Stimulated activated naive B cell treated with anti-CD40 and anti-IgM and Interleukin-4, amounts not matched to agents 10 μg/mL and 1 μg/mL and 100 μg/mL, for 72 hours (primary cell): Measurements from ENCODE around the gene SLC44A5.
"Not testable (repeated sequence)": the region's sequence is repeated elsewhere in the genome, so short reads cannot be mapped to it uniquely, and the experiment has no call there.

Experiments
- ATAC-seq, 2 donors: fragments of 150-1000 bp; cut with Tn5 transposase; replicated peaks; 2 replicates each; pipeline ENCODE4 v1.10.0; 2021; ENCODE audit warnings: moderate library complexity in 1 of 2
- DNase-seq: peaks from one replicate; pipeline ENCODE4 v3.0.0; 2021
- H3K27ac Mint-ChIP-seq: one replicate; pipeline ENCODE4 v1.8.0; 2022; ENCODE audit warnings: mild to moderate bottlenecking, mixed read lengths
- H3K27me3 Mint-ChIP-seq, 2 donors: one replicate each; pipeline ENCODE4 v1.8.0; 2022; ENCODE audit warnings: mixed read lengths in 2 of 2
- H3K36me3 Mint-ChIP-seq, 2 donors: one replicate each; pipeline ENCODE4 v1.8.0; 2022; ENCODE audit warnings: mixed read lengths in 2 of 2, mild to moderate bottlenecking in 1 of 2
- H3K4me1 Mint-ChIP-seq, 2 donors: one replicate each; pipeline ENCODE4 v1.8.0; 2022; ENCODE audit warnings: mixed read lengths in 2 of 2, mild to moderate bottlenecking in 1 of 2
- H3K4me3 Mint-ChIP-seq, 2 donors: one replicate each; pipeline ENCODE4 v1.8.0; 2022; ENCODE audit warnings: mild to moderate bottlenecking in 2 of 2, mixed read lengths in 2 of 2, moderate library complexity in 1 of 2
- H3K9me3 Mint-ChIP-seq, 2 donors: one replicate each; pipeline ENCODE4 v1.8.0; 2022; ENCODE audit warnings: mixed read lengths in 2 of 2, mild to moderate bottlenecking in 1 of 2

SLC44A5 gene

DNA sequence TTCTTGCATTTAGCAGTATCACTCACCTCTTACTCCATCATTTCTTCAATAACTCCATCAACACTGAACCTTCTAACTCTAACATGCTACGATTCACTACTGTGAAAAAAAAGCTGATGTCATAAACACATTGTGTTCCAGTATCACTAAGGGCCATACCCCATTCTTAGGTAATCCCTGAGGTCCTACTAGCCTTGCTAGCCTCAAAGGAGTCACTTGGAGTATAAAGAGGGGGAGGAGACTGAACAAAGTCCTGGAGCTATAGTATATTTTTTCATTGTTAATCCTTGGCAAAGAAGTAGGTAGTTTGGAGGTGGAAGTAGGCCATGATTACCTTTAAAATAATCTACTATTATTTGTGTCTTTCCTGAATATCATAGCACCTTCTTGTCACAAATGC lies at the start of gene SLC44A5:
SLC44A5 (minus strand) TSS at position 101 of the 400 bp plus-strand sequence. CDS start 69,667 bp downstream, outside the sequence.
- peaks cover 7 to 14% of the 10 kb centered on the region in 2 donors for H3K9me3 Mint-ChIP-seq
- no peak for ATAC-seq
- no peak within 1 kb of the TSS for H3K4me3 Mint-ChIP-seq
- H3K4me1 Mint-ChIP-seq: peaks cover 11 to 13% of the 10 kb centered on the region in 2 donors
- H3K27me3 Mint-ChIP-seq: peaks cover 42 to 52% of the 10 kb centered on the region in 2 donors
- H3K36me3 Mint-ChIP-seq: no peaks in the 10 kb centered on the region
- DNase-seq: no peak
- H3K27ac Mint-ChIP-seq: no peak within 1 kb of the TSS

DNA sequence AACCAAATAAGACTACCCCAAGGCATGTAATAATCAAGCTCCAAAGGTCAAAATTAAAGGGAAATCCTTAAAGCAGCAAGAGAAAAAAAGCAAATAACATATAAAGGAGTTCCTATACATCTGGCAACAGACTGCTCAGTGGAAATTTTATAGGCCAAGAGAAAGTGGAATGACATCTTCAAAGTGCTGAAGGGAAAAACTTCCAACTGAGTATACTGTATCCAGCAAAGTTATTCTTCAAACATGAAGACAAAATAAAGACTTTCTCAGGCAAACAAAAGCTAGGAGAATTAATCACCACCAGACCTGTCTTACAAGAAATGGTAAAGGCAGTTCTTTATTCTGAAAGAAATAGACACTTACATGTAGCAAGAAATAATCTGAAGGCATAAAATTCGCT lies 45.0 kb upstream of the SLC44A5 start:
- Mint-ChIP-seq H3K27ac (no peak overlapping the region), H3K9me3 (peaks cover 11 to 12% of the 10 kb centered on the region in 2 donors), H3K4me3 (no peak overlapping the region), H3K27me3 (peaks cover 7 to 23% of the 10 kb centered on the region in 2 donors), H3K36me3 (no peaks in the 10 kb centered on the region), H3K4me1 (no peaks in the 10 kb centered on the region)
- no peak for ATAC-seq
- no peak for DNase-seq

DNA sequence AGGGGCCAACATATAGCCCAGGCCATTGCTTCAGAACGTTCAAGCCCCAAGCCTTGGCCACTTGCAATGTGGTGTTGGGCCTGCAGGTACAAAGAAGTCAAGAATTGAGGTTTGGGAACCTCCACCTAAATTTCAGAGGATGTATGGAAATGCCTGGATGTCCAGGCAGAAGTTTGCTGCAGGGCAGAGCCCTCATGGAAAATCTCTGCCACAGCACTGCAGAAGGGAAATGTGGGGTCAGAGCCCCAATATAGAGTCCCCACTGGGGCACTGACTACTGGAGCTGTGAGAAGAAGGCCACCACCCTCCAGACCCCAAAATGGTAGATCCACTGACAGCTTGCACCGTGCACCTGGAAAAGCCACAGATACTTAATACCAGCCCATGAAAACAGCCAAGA lies 36.3 kb upstream of the SLC44A5 start:
- not testable (repeated sequence) for H3K27ac Mint-ChIP-seq, H3K9me3 Mint-ChIP-seq, ATAC-seq, H3K4me1 Mint-ChIP-seq, H3K27me3 Mint-ChIP-seq, H3K4me3 Mint-ChIP-seq, DNase-seq, H3K36me3 Mint-ChIP-seq

DNA sequence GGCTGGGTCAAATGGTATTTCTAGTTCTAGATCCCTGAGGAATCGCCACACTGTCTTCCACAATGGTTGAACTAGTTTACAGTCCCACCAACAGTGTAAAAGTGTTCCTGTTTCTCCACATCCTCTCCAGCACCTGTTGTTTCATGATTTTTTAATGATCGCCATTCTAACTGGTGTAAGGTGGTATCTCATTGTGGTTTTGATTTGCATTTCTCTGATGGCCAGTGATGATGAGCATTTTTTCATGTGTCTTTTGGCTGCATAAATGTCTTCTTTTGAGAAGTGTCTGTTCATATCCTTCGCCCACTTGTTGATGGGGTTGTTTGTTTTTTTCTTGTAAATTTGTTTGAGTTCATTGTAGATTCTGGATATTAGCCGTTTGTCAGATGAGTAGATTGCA lies 34.2 kb upstream of the SLC44A5 start:
- ATAC-seq, H3K27ac Mint-ChIP-seq, H3K36me3 Mint-ChIP-seq, H3K27me3 Mint-ChIP-seq, H3K4me3 Mint-ChIP-seq, H3K9me3 Mint-ChIP-seq, H3K4me1 Mint-ChIP-seq, DNase-seq: not testable (repeated sequence)

DNA sequence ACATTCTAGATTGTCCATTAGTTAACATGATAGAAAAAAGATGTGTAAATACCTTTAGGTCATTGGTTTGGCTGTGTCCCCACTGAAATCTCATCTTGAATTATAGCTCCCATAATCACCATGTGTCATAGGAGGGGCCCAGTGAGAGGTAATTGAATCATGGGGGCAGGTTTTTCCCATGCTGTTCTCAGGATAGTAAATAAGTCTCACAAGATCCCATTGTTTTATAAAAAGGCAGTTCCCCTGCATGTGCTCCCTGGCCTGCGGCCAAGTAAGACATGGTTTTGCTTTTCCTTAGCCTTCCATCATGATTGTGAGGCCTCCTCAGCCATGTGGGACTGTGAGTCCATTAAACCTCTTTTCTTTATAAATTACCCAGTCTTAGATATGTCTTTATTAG lies 32.5 kb upstream of the SLC44A5 start:
- DNase-seq (no peak), ATAC-seq (no peak)
- Mint-ChIP-seq H3K4me1 (no peaks in the 10 kb centered on the region), H3K27ac (no peak overlapping the region), H3K27me3 (peaks cover 0 to 5% of the 10 kb centered on the region in 2 donors), H3K9me3 (peaks cover 3 to 4% of the 10 kb centered on the region in 2 donors), H3K4me3 (no peak overlapping the region), H3K36me3 (no peaks in the 10 kb centered on the region)

DNA sequence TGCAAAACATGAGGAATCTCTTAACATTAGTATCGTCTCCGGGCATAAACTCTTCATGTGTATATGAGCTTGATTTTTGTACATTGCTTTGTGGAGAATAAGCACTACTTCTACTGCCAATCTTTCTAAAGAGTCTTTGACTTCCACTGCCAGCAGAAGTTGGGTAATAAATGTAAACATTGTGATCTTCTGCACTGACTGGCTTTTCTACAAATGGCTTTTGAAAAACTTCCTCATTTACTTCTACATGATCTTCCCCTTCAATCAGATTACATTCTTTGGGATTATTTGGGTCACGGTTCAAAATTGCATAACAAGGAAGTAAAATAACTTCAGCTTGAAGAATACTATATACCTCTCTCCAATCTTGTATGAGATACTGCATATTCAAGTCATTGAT lies 30.4 kb upstream of the SLC44A5 start:
- no peak overlapping the region for H3K4me3 Mint-ChIP-seq
- H3K9me3 Mint-ChIP-seq: no peaks in the 10 kb centered on the region
- no peak for DNase-seq
- H3K27me3 Mint-ChIP-seq: peaks cover 0 to 5% of the 10 kb centered on the region in 2 donors
- H3K36me3 Mint-ChIP-seq: no peaks in the 10 kb centered on the region
- ATAC-seq: no peak
- H3K27ac Mint-ChIP-seq: no peak overlapping the region
- H3K4me1 Mint-ChIP-seq: no peaks in the 10 kb centered on the region

DNA sequence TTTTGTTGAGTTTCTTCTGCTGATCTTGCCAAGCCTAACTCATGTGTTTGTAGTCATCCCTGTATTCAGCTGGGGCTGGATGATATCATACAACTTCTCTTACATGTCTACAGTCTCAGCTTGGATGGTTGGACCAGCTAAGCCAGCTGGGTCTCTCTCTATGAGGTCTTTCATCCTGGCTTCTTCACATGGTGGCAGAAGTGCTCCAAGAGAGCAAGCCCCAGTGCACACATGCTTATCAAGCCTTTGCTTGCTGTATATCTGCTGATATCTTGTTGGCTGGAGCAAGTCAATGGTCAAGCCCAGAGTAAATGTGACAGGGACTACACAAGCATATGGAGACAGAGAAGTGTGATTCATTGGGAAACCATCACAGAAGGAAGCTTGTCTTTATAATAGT lies 29.2 kb upstream of the SLC44A5 start:
- H3K27ac Mint-ChIP-seq: no peak overlapping the region
- no peak overlapping the region for H3K4me3 Mint-ChIP-seq
- H3K36me3 Mint-ChIP-seq: no peaks in the 10 kb centered on the region
- no peaks in the 10 kb centered on the region for H3K4me1 Mint-ChIP-seq
- no peaks in the 10 kb centered on the region for H3K9me3 Mint-ChIP-seq
- ATAC-seq (no peak), DNase-seq (no peak)
- peaks cover 0 to 5% of the 10 kb centered on the region in 2 donors for H3K27me3 Mint-ChIP-seq

DNA sequence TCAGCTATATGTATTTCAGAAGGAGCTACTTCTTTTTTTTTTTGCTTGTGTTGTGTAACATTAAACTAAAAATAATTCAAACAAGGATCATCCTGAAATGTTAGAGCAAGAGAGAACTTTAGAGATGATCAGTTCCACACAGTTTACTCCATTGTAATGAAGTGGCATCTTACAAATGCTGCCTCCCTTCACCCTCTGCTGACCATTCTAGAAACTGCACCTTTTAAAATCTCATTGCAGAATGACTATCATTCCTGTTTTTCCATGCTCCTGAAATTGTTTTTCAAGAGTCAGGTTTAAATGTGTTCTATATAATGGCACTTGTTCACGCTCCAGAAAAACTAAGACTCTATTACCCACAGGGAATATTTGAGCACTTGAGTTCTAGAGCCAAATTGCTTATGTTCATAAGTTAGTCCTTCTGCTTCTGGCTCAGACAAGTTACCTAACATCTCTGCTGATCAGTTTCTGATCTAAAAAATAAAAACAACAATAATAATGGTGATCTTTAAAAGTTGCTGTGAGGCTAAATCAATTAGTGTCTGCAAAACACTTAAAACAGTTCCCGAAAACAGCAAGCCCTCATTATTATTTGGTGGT lies 21.5 kb upstream of the SLC44A5 start:
- ATAC-seq: peak; percentile 50 to 56
- no peak overlapping the region for H3K27ac Mint-ChIP-seq
- H3K9me3 Mint-ChIP-seq: no peaks in the 10 kb centered on the region

DNA sequence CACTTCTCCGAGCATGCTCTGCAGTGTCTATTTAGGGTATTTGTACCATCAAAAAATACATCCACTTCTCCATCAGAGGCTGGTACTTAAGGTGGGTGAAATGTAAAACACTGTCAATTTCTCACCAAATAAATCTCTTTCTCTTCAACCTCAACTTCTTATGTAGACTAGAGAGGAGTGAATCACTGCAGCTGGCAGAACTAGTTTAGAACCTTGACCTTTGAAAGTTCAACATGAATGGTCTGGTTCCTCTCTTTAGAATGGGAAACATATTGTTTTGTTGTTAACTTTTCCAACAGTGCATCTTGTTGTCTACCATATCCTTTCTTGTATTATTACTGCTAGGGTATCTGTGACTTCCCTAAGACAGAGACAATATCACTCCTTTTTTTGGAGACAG lies 20.1 kb upstream of the SLC44A5 start:
- no peak overlapping the region for H3K27ac Mint-ChIP-seq
- H3K4me3 Mint-ChIP-seq: no peak overlapping the region
- H3K4me1 Mint-ChIP-seq: no peaks in the 10 kb centered on the region
- ATAC-seq (no peak), DNase-seq (no peak)
- H3K36me3 Mint-ChIP-seq: no peaks in the 10 kb centered on the region
- H3K27me3 Mint-ChIP-seq: peaks cover 13 to 14% of the 10 kb centered on the region in 2 donors
- no peaks in the 10 kb centered on the region for H3K9me3 Mint-ChIP-seq

More for the DNA sequence above, 21.5 kb upstream of the SLC44A5 start:
- H3K4me3 Mint-ChIP-seq: no peak overlapping the region
- peaks cover 5 to 13% of the 10 kb centered on the region in 2 donors for H3K27me3 Mint-ChIP-seq
- H3K4me1 Mint-ChIP-seq: no peaks in the 10 kb centered on the region
- DNase-seq: no peak
- no peaks in the 10 kb centered on the region for H3K36me3 Mint-ChIP-seq

DNA sequence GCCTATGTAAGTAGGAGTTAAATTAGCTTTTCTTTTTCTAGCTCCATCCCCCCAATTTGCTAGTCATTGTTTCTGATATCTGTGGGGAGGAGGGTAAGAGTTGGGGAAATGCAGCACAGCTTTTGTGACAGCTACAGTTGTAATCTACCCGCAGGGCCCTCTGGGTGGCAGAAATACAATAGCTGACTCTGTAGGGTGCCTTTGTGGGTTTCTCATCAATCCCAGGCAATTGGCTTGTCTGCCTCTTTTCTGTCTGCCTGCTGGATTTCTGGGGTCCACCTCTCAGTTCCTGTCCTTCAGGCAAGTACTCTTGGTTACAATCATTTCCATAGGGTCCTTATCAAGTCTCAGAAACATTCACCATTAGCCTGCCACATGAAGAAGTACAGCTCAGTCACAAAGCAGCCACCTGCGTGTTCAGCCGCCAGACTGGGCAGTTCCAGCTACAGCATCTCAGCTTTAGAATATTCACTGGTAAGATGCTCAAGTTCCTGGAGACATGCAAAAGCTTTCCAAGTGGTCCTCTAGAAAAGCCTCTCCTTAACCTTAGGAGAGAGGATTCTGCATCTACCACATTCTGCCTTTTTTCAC lies 19.2 kb upstream of the SLC44A5 start:
- no peak overlapping the region for H3K4me3 Mint-ChIP-seq

DNA sequence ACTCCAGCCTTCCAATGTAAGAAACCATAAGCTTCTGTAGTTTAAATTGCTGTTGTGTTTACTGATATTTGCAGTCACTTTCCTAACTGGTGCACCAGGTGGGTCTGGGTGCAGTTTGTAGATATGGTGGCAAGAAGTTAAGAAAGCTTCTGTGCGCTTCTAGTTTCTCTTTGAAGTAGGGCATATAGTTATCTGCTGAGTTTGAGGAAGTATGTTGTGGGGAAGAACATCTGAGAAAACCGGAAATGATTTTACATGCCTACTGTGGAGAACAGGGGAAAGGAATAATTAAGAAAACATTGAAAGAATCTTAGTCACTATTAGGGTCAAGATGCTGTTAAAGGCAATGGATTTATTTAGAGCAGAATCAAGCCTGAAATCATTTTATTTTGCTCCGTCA lies 14.9 kb upstream of the SLC44A5 start:
- no peak overlapping the region for H3K27ac Mint-ChIP-seq
- no peak overlapping the region for H3K4me3 Mint-ChIP-seq
- H3K9me3 Mint-ChIP-seq: no peaks in the 10 kb centered on the region
- peaks cover 2 to 14% of the 10 kb centered on the region in 2 donors for H3K27me3 Mint-ChIP-seq
- ATAC-seq (no peak), DNase-seq (no peak)
- H3K36me3 Mint-ChIP-seq: no peaks in the 10 kb centered on the region
- no peaks in the 10 kb centered on the region for H3K4me1 Mint-ChIP-seq

More for the DNA sequence above, 19.2 kb upstream of the SLC44A5 start:
- no peak for ATAC-seq
- H3K9me3 Mint-ChIP-seq: no peaks in the 10 kb centered on the region
- no peaks in the 10 kb centered on the region for H3K4me1 Mint-ChIP-seq
- H3K27ac Mint-ChIP-seq: no peak overlapping the region
- no peaks in the 10 kb centered on the region for H3K36me3 Mint-ChIP-seq
- DNase-seq: no peak
- H3K27me3 Mint-ChIP-seq: peaks cover 13 to 14% of the 10 kb centered on the region in 2 donors

DNA sequence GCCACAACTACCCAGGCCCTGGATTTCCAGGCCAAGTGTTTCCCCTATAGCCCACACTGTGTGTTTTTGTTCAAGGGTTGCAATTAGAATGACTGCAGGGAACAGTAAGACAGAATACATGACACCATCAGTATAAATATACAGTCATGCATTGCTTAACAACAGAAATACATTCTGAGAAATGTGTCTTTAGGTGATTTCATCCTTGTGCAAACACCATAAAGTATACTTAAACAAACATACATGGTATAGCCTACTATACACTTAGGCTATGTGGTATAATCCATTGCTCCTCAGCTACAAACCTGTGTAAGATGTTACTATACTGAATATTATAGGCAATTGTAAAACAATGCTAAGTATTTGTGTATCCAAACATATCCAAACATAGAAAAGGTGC lies 7.5 kb upstream of the SLC44A5 start:
- H3K9me3 Mint-ChIP-seq: peaks cover 0 to 3% of the 10 kb centered on the region in 2 donors
- DNase-seq (no peak), ATAC-seq (no peak)
- peaks cover 45 to 67% of the 10 kb centered on the region in 2 donors for H3K27me3 Mint-ChIP-seq
- no peak overlapping the region for H3K4me3 Mint-ChIP-seq
- H3K4me1 Mint-ChIP-seq: peaks cover 16 to 22% of the 10 kb centered on the region in 2 donors
- no peak overlapping the region for H3K27ac Mint-ChIP-seq
- H3K36me3 Mint-ChIP-seq: no peaks in the 10 kb centered on the region

DNA sequence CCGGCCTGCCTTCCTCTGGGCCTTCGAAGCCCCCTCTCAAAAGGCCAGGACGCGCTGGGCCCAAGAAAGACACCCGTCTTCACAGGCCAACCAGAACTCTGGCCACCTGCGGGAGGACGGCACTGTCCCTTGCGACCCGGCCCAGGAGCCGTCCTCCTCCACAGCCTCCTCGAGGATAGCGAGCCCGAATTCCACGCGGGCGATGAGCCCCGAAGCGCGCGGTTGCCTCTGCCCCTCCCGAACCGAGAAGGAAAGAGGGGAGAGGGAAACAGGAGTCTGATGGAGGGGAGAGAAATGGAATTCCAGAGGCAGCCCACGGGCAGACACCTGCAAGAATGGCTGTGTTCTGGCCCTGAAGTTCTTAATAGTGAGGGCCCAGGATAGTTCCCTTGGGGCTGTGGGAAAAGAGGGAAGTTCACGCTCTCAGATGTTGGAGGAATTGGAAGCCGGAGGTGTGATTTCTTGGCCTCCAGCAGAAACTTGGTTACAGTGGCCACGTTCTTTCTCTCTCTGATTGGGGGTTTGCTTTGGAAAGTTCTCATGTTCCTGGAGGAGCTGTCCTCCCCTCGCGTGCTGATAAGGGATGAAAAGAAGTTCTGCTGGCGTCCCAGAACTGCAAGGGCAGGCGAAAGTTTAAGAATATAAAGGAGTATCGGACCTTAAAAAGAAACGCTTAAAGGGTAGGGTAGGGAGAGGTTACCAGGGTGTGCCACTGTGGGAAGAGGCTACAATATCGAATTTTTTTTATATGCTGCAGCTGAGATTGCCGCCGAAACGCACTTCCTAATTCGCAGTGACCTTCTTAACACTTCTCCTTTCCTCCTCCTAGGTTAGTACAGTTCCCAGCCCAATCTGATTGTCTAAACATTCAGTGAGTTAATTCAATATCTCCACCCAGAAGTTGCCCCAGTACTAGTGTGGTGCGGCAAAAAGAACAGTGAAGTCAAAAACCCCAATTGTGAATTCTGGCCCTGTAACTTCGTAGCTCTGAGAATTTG lies 5.8 kb upstream of the SLC44A5 start:
- Mint-ChIP-seq H3K27ac (peak overlapping the region; percentile 14), H3K4me3 (peak overlapping the region; percentile 12 to 19), H3K27me3 (peaks cover 54 to 83% of the 10 kb centered on the region in 2 donors), H3K4me1 (peaks cover 16 to 22% of the 10 kb centered on the region in 2 donors), H3K9me3 (peaks cover 0 to 3% of the 10 kb centered on the region in 2 donors), H3K36me3 (no peaks in the 10 kb centered on the region)
- DNase-seq: no peak
- no peak for ATAC-seq

DNA sequence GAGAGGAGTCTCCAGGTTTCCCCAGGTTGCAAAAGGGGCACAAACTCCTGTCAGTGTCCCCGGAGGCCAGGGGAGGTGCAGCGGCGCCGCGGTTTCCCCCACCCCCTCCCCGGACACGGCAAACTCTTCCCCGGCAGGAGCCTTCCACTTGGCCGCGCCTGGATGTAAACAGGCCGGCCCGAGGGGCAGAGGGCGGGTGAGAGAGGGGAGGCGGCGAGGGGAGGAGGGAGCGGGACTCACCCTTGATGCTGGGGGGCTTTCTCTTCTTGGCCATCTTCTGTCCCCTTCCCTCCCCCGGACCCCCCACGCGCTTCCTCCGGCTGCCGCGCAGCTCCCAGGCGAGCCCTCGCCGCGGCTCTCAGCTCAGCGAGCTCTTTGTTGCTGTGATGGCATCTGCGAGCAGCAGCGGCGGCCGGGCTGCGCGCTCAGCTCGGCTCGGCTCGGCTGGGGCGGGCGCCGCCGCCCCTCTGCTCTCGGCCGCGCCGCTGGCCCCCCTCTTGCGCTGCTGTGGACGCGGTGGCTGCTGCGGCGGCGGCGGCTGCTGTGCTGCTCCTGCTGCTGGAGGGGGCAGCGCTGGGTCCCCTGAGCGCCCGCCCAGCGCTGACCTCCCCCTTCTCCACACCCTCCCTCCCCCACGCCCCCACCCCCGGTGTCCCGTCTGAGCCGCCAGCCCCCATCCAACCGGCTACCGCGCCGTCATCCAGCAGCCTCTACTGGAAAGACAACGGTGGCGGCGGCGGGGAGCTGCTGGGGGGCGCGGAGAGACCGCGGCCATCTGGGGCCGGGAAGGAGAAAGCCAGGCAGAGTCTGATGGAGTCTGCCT lies 4.9 kb upstream of the SLC44A5 start:
- no peaks in the 10 kb centered on the region for H3K36me3 Mint-ChIP-seq
- H3K4me3 Mint-ChIP-seq: peak overlapping the region; percentile 44 to 64
- H3K4me1 Mint-ChIP-seq: peaks cover 16 to 22% of the 10 kb centered on the region in 2 donors
- DNase-seq: no peak
- ATAC-seq: peak; percentile 48 to 55
- peaks cover 0 to 3% of the 10 kb centered on the region in 2 donors for H3K9me3 Mint-ChIP-seq
- H3K27ac Mint-ChIP-seq: no peak overlapping the region
- H3K27me3 Mint-ChIP-seq: peaks cover 62 to 88% of the 10 kb centered on the region in 2 donors
